Subcutaneous adipose tissue (tissue), 4 donors: ENCODE data around the gene CPSF4L. TPM values are rescaled to one million over a fixed set of nuclear protein-coding genes. Genes with fewer than 3 reads are reported as not detected.

Experiments used
- total RNA-seq, 4 donors: library from RNA; depleted of rRNA; stranded (reverse); fragments of >200 nt; gene quantifications; one replicate each; pipeline ENCODE4 v1.1.0, GENCODE V29; 2016
- TF ChIP-seq, protein P1 (sequence below): fragments of 450-650 bp; IDR thresholded peaks from one replicate; pipeline ENCODE4 v1.5.1; 2016; ENCODE audit warnings: low read depth, mild to moderate bottlenecking, control low read depth, antibody characterized with exemption, moderate library complexity

Gene CPSF4L
- total RNA-seq, 4 donors from 2014 or later: not detected

GRCh38 chr17:73234736-73235135 is 26.9 kb downstream of the CPSF4L start:
- TF ChIP-seq, protein P1, sequence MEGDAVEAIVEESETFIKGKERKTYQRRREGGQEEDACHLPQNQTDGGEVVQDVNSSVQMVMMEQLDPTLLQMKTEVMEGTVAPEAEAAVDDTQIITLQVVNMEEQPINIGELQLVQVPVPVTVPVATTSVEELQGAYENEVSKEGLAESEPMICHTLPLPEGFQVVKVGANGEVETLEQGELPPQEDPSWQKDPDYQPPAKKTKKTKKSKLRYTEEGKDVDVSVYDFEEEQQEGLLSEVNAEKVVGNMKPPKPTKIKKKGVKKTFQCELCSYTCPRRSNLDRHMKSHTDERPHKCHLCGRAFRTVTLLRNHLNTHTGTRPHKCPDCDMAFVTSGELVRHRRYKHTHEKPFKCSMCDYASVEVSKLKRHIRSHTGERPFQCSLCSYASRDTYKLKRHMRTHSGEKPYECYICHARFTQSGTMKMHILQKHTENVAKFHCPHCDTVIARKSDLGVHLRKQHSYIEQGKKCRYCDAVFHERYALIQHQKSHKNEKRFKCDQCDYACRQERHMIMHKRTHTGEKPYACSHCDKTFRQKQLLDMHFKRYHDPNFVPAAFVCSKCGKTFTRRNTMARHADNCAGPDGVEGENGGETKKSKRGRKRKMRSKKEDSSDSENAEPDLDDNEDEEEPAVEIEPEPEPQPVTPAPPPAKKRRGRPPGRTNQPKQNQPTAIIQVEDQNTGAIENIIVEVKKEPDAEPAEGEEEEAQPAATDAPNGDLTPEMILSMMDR: no peak

DNA sequence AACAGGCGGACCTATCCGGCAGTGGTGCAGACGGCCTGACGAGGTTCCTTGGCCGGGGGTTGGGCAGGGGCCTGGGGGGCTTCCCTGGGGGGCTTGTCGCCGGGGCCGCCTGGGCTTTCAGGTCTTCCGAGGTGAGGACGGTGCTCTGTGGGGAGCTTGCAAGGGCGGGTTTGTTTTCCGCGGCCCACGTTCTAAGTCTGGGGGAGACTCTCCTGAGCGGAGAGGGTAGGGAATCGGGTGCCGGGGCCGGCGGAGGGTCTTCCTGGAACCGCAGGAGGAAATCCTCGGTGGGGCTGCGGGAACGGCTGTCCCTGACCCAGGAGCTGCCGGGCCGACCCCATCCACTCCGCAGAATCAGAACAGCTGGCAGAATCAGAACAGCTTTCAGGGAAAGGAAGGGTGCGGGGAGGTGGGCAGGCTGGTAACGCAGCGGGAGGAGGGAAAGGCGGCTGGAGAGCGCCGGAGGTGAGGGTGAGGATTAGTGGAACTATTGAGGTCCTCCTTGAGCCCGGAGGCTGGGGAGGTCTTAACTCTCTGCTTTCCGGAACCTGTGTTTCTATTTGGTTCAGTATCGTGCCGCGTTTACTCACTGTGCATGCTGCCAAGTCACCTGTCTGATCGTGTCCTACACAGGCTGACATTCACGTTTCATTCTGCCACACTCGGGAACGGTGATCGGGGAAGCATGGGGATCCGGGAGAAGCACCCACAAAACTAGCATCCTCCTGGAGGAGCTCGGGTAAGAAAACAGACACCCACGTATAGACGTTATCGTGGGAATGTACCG is 28.9 kb downstream of the CPSF4L start:
- TF ChIP-seq, protein P1: no peak

GRCh38 chr17:73231841-73232586 is 29.7 kb downstream of the CPSF4L start:
- TF ChIP-seq, protein P1: no peak

- TF ChIP-seq, protein P1: no peak
Measured at GRCh38 chr17:73231395-73231794, 30.3 kb downstream of the CPSF4L start.

DNA sequence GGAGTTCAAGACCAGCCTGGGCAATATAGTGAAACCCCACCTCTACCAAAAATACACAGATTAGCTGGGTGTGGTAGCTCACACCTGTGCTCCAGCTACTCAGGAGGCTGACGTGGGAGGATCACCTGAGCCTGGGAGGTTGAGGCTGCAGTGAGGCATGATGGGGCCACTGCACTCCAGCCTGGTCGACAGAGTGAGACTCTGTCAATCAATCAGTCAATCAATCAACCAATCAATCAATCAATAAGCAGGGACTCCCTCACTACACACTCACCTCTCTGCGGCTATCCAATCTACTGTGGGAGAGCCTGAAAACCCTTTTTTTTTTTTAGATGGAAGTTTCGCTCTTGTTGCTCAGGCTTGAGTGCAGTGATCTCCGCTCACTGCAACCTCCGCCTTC is 31.6 kb downstream of the CPSF4L start:
- TF ChIP-seq, protein P1: no peak

GRCh38 chr17:73228748-73229236 is 32.9 kb downstream of the CPSF4L start:
- TF ChIP-seq, protein P1: no peak

DNA sequence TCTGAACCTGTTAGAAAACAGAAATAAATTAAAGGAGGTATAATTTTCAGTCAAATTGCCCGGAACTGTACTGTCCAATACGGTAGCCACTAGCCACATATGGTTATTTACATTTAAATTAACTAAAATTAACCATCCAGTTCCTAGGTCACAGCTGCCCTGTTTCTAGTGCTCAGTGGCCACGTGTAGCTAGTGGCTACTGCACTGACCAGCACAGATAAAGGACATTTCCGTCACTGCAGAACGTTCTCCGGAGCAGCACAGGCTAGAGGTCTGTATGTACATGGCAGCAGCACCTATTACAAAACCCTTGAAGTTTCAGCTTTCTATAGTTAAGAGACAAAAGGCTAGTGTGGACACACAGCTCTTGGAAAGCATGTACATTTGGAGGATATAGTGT is 33.7 kb downstream of the CPSF4L start:
- TF ChIP-seq, protein P1: no peak
